LNCAP (cell line): Measurements from ENCODE around the gene XRCC4.

Experiments used
- TF ChIP-seq, protein P1 (sequence below): fragments of 450-650 bp; IDR thresholded peaks from 2 replicates; pipeline ENCODE4 v1.5.1; 2017; ENCODE audit warnings: mild to moderate bottlenecking

Gene XRCC4

DNA sequence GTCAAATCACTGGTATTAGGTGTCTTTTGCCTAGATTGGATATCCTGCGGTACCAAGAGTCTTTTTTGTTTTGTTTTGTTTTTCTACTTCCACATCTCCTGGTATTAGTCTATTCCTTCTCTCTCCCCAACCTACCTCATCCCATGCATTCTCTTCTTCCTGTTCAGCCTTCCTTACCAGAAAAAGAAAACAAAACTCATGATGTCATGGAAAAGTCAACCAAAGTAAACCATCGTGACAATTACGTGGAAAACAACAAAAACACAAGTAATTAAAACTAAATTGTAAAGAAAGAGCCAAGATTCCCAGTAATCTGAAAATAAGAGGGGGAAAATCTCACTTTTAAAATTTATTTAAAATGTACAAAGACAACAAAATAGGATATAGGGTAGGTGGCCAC is 38.4 kb upstream of the XRCC4 start:
- TF ChIP-seq, protein P1, sequence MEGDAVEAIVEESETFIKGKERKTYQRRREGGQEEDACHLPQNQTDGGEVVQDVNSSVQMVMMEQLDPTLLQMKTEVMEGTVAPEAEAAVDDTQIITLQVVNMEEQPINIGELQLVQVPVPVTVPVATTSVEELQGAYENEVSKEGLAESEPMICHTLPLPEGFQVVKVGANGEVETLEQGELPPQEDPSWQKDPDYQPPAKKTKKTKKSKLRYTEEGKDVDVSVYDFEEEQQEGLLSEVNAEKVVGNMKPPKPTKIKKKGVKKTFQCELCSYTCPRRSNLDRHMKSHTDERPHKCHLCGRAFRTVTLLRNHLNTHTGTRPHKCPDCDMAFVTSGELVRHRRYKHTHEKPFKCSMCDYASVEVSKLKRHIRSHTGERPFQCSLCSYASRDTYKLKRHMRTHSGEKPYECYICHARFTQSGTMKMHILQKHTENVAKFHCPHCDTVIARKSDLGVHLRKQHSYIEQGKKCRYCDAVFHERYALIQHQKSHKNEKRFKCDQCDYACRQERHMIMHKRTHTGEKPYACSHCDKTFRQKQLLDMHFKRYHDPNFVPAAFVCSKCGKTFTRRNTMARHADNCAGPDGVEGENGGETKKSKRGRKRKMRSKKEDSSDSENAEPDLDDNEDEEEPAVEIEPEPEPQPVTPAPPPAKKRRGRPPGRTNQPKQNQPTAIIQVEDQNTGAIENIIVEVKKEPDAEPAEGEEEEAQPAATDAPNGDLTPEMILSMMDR, result no peak

DNA sequence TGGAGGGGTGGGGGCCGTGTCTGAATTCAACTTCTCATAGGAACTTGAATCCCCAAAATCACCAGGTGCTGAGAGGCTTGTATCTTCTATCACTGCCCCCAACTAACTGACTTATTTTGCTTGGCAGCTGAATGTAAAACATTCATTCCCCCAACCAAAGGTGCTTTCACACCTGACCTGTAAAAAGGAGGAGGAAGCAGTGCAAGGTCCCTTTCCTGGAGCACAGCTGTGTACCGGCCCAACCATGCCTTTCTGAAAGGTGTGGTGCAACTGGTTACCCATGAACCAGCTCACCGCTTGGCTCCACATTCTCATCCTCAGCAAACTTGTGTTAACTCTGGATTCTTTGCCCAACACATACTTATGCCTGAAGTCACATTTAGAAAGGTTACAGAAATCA is 34.8 kb upstream of the XRCC4 start:
- TF ChIP-seq, protein P1, result no peak

DNA sequence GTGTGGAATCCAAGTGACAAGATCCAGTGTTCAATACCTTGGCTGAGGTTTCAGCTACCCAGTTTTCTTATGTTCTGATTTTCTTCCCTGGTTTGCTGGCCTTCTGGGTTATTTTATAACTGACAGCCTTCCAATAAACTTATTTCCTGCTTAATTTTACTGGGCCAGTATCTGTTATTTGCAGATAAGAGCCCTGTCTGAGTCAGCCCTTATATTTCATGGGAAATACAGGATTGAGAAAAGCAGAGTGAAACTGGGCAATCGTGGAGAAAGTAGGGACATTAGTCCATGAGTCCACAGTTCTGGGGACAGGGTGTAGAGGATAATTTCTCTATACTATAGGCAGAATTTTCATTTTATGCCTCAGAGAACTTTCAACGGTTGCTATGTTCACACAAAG is 32.4 kb upstream of the XRCC4 start:
- TF ChIP-seq, protein P1, result no peak

DNA sequence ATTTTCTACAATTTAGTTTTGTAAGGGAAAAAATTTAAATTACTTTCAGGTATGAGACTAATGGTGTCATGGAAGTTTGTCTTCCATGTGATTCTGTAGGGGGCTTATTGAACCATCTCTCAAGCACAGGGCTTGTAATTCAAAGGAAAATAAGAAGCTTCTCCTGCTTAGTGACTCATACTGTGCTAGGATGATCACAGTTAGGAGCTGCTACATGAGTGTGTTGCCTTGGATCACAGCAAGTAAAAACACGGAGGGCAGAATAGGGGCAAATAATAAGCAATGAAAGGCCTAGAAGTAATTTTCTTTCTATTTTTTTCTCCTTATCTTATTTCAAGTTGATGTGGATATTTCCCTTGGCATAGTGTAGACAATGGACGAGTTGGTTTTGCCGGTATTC is 29.1 kb upstream of the XRCC4 start:
- TF ChIP-seq, protein P1, result no peak

DNA sequence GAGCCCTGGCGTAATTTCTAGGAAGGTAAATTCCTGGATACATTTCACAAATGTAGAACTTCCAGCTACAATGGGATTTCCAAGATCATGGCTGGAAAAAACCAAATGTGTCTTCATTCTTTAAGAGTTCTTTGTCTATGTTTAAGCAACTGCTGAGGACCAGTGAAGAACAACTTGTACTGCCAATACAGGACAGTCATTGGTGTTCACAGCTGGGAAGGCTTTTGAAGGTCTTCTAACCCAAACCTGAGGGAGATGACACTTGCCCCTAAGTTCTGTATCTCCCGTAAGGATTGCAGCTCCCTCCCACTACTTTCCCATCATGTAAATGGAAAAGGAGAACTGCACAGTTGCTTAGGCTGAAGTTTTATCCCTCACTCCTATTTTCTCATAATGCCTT is 28.5 kb upstream of the XRCC4 start:
- TF ChIP-seq, protein P1, result no peak

DNA sequence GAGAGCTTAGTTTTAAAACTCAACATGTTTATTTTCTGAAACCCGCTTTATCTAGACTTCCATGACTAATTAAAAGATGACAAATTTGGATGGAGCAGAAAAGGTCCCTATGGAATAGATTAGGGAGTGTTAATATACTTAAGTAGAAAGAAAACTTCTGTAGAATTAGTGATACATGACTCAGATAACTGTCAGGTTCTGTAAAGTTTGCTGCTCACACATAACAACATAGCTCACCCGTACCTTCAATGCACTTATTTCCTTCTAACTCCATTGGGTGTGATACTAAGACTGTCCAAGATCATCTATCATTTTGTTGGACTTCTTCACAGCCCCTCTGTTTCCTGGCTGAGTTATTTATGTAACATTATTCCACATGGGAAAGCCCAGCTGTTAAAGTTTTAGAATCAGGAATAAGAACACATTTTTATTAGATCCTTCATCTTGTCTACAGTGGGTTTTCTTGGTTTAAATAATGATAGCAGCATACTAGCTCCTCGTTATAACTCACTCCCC is 27.9 kb upstream of the XRCC4 start:
- TF ChIP-seq, protein P1, result no peak

DNA sequence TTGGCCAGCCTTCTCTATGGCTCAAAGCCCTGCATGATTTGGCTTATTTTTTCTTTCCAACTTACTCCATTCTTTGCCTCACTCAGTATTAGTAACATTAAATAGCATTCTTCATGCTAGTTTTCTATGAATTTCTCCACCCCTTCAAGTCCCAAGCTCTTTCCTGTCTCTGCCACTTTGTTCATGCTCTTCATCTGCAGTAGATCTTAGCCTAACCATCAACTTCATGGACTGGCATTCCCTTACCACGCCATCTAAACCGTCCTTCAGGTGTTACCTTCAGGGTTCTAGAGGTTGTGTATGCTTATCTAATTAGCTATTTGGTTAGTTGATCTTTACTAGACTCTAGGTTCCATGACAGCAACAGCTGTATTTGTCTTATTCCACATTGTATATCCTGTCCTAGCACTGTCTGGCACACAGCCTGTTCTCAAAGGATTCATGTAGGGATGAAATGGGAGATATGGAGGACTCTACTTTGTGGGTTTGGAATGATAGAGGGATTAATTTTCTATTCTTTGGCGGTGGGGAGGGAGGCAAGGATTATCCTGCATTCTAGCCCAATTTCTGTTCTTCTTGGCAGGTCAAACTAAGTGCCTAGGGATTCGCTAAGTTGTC is 26.5 kb upstream of the XRCC4 start:
- TF ChIP-seq, protein P1, result no peak

DNA sequence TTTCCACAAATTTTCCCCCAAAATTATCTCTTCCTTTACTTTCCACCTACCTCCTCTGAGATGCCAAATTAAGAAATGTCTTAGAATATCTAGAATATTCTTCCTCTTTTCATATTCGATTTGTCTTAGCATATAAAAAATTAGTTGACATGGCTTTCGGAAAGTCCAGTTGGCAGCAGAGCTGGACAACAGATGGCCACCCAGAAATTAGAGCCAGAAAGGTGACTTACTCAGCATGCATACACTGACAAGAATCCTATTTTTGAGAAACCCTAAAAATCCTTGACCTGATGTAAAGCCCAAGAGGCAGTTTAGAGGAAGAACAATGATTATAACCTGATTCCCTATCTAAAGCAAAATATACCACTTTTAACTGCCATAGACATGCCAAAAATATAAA is 22.2 kb upstream of the XRCC4 start:
- TF ChIP-seq, protein P1, result no peak
